Stimulated activated memory B cell treated with anti-CD40 and anti-IgM and Interleukin-4, amounts not matched to agents 10 μg/mL and 1 μg/mL and 100 μg/mL, for 72 hours (primary cell): ENCODE data around the gene POU6F1.

ENCODE experiments used
- ATAC-seq: fragments of 150-1000 bp; cut with Tn5 transposase; 2 replicates; pipeline ENCODE4 v1.10.0; 2021
- H3K27ac Mint-ChIP-seq: one replicate; pipeline ENCODE4 v1.8.0; 2022; ENCODE audit warnings: mild to moderate bottlenecking, mixed read lengths
- H3K27me3 Mint-ChIP-seq: one replicate; pipeline ENCODE4 v1.8.0; 2022; ENCODE audit warnings: mixed read lengths
- H3K36me3 Mint-ChIP-seq: one replicate; pipeline ENCODE4 v1.8.0; 2022; ENCODE audit warnings: mixed read lengths
- H3K4me1 Mint-ChIP-seq: one replicate; pipeline ENCODE4 v1.8.0; 2022; ENCODE audit warnings: mixed read lengths
- H3K4me3 Mint-ChIP-seq: one replicate; pipeline ENCODE4 v1.8.0; 2022; ENCODE audit warnings: mild to moderate bottlenecking, moderate library complexity, mixed read lengths
- H3K9me3 Mint-ChIP-seq: one replicate; pipeline ENCODE4 v1.8.0; 2022; ENCODE audit warnings: mixed read lengths

POU6F1 gene

GRCh38 chr12:51195841-51196240 is 22.0 kb downstream of the POU6F1 start:
- Mint-ChIP-seq H3K27ac (no peak overlapping the region), H3K4me1 (no peaks in the 10 kb centered on the region), H3K36me3 (peaks cover 17% of the 10 kb centered on the region), H3K4me3 (no peak overlapping the region), H3K27me3 (no peaks in the 10 kb centered on the region), H3K9me3 (no peaks in the 10 kb centered on the region)
- ATAC-seq, result no peak

GRCh38 chr12:51192284-51192671 is 25.6 kb downstream of the POU6F1 start:
- no peak overlapping the region for H3K4me3 Mint-ChIP-seq
- no peak overlapping the region for H3K27ac Mint-ChIP-seq
- no peak for ATAC-seq
- H3K4me1 Mint-ChIP-seq, result peaks cover 22% of the 10 kb centered on the region
- H3K36me3 Mint-ChIP-seq, result peaks cover 10% of the 10 kb centered on the region
- no peaks in the 10 kb centered on the region for H3K27me3 Mint-ChIP-seq
- H3K9me3 Mint-ChIP-seq, result no peaks in the 10 kb centered on the region

GRCh38 chr12:51191516-51192283 is 26.2 kb downstream of the POU6F1 start:
- H3K9me3 Mint-ChIP-seq, result no peaks in the 10 kb centered on the region
- no peak overlapping the region for H3K4me3 Mint-ChIP-seq
- H3K36me3 Mint-ChIP-seq, result peaks cover 10% of the 10 kb centered on the region
- no peak for ATAC-seq
- H3K27me3 Mint-ChIP-seq, result no peaks in the 10 kb centered on the region
- peaks cover 28% of the 10 kb centered on the region for H3K4me1 Mint-ChIP-seq
- H3K27ac Mint-ChIP-seq, result no peak overlapping the region

- Mint-ChIP-seq H3K36me3 (peaks cover 10% of the 10 kb centered on the region), H3K27ac (no peak overlapping the region), H3K4me1 (peaks cover 32% of the 10 kb centered on the region), H3K27me3 (no peaks in the 10 kb centered on the region), H3K9me3 (no peaks in the 10 kb centered on the region), H3K4me3 (no peak overlapping the region)
- no peak for ATAC-seq
These were observed 27.0 kb downstream of the POU6F1 start for GRCh38 chr12:51190820-51191219.

- ATAC-seq, result no peak
- H3K4me1 Mint-ChIP-seq, result peaks cover 32% of the 10 kb centered on the region
- H3K27me3 Mint-ChIP-seq, result no peaks in the 10 kb centered on the region
- H3K9me3 Mint-ChIP-seq, result no peaks in the 10 kb centered on the region
- H3K27ac Mint-ChIP-seq, result no peak overlapping the region
- peaks cover 10% of the 10 kb centered on the region for H3K36me3 Mint-ChIP-seq
- no peak overlapping the region for H3K4me3 Mint-ChIP-seq
These were observed 28.0 kb downstream of the POU6F1 start for GRCh38 chr12:51189790-51190355.

- H3K36me3 Mint-ChIP-seq, result peaks cover 10% of the 10 kb centered on the region
These were observed 29.4 kb downstream of the POU6F1 start for GRCh38 chr12:51188359-51189051.

GRCh38 chr12:51187370-51187987 is 30.4 kb downstream of the POU6F1 start:
- no peaks in the 10 kb centered on the region for H3K9me3 Mint-ChIP-seq
- peaks cover 10% of the 10 kb centered on the region for H3K36me3 Mint-ChIP-seq
- no peaks in the 10 kb centered on the region for H3K27me3 Mint-ChIP-seq
- H3K4me3 Mint-ChIP-seq, result no peak overlapping the region
- peaks cover 32% of the 10 kb centered on the region for H3K4me1 Mint-ChIP-seq
- no peak for ATAC-seq
- H3K27ac Mint-ChIP-seq, result no peak overlapping the region

More at GRCh38 chr12:51188359-51189051, 29.4 kb downstream of the POU6F1 start:
- Mint-ChIP-seq H3K9me3 (no peaks in the 10 kb centered on the region), H3K27ac (peak overlapping the region; percentile 38), H3K4me3 (peak overlapping the region; percentile 64), H3K4me1 (peaks cover 32% of the 10 kb centered on the region), H3K27me3 (no peaks in the 10 kb centered on the region)
- ATAC-seq, result peak; percentile 79

- H3K36me3 Mint-ChIP-seq, result peaks cover 1% of the 10 kb centered on the region
- H3K4me3 Mint-ChIP-seq, result no peak overlapping the region
- no peak for ATAC-seq
- H3K27ac Mint-ChIP-seq, result peak overlapping the region; percentile 12
- no peaks in the 10 kb centered on the region for H3K27me3 Mint-ChIP-seq
- peaks cover 32% of the 10 kb centered on the region for H3K4me1 Mint-ChIP-seq
- H3K9me3 Mint-ChIP-seq, result no peaks in the 10 kb centered on the region
These were observed 31.3 kb downstream of the POU6F1 start for GRCh38 chr12:51186465-51187085.

- no peaks in the 10 kb centered on the region for H3K27me3 Mint-ChIP-seq
These were observed 32.6 kb downstream of the POU6F1 start for GRCh38 chr12:51185171-51185717.

GRCh38 chr12:51183816-51184215 is 34.0 kb downstream of the POU6F1 start:
- Mint-ChIP-seq H3K27me3 (no peaks in the 10 kb centered on the region), H3K9me3 (no peaks in the 10 kb centered on the region), H3K36me3 (no peaks in the 10 kb centered on the region), H3K4me1 (peaks cover 25% of the 10 kb centered on the region), H3K4me3 (no peak overlapping the region), H3K27ac (no peak overlapping the region)
- ATAC-seq, result no peak

More at GRCh38 chr12:51185171-51185717, 32.6 kb downstream of the POU6F1 start:
- Mint-ChIP-seq H3K4me3 (no peak overlapping the region), H3K9me3 (no peaks in the 10 kb centered on the region), H3K4me1 (peaks cover 32% of the 10 kb centered on the region), H3K36me3 (no peaks in the 10 kb centered on the region), H3K27ac (no peak overlapping the region)
- no peak for ATAC-seq

GRCh38 chr12:51183349-51183748 is 34.5 kb downstream of the POU6F1 start:
- Mint-ChIP-seq H3K4me1 (peaks cover 20% of the 10 kb centered on the region), H3K27ac (no peak overlapping the region), H3K4me3 (no peak overlapping the region), H3K9me3 (no peaks in the 10 kb centered on the region), H3K27me3 (no peaks in the 10 kb centered on the region), H3K36me3 (no peaks in the 10 kb centered on the region)
- no peak for ATAC-seq

GRCh38 chr12:51181558-51181957 is 36.3 kb downstream of the POU6F1 start:
- H3K27me3 Mint-ChIP-seq, result no peaks in the 10 kb centered on the region
- H3K36me3 Mint-ChIP-seq, result no peaks in the 10 kb centered on the region
- peaks cover 2% of the 10 kb centered on the region for H3K4me1 Mint-ChIP-seq
- H3K27ac Mint-ChIP-seq, result no peak overlapping the region
- H3K9me3 Mint-ChIP-seq, result no peaks in the 10 kb centered on the region
- no peak overlapping the region for H3K4me3 Mint-ChIP-seq
- ATAC-seq, result no peak

GRCh38 chr12:51177897-51178296 is 40.0 kb downstream of the POU6F1 start:
- ATAC-seq, result no peak
- H3K4me1 Mint-ChIP-seq, result no peaks in the 10 kb centered on the region
- no peaks in the 10 kb centered on the region for H3K36me3 Mint-ChIP-seq
- no peak overlapping the region for H3K27ac Mint-ChIP-seq
- H3K27me3 Mint-ChIP-seq, result no peaks in the 10 kb centered on the region
- no peaks in the 10 kb centered on the region for H3K9me3 Mint-ChIP-seq
- no peak overlapping the region for H3K4me3 Mint-ChIP-seq

- Mint-ChIP-seq H3K27ac (no peak overlapping the region), H3K9me3 (no peaks in the 10 kb centered on the region), H3K36me3 (peaks cover 2% of the 10 kb centered on the region), H3K4me1 (peaks cover 12% of the 10 kb centered on the region), H3K4me3 (no peak overlapping the region), H3K27me3 (no peaks in the 10 kb centered on the region)
- ATAC-seq, result no peak
These were observed 43.4 kb downstream of the POU6F1 start for GRCh38 chr12:51174501-51174900.
